Hypothalamus (tissue), 51 donors: Measurements from ENCODE around the gene DYNC1I1.

Experiments used
- DNase-seq, 51 donors: peaks; one replicate each; lab custom pipeline; 2025; lab: John Stamatoyannopoulos, UW

Gene DYNC1I1

GRCh38 chr7:95951997-95952795 lies 179.8 kb downstream of the DYNC1I1 start:
- DNase-seq: no peak

- DNase-seq: no peak
Observed at GRCh38 chr7:95952851-95953250, 180.5 kb downstream of the DYNC1I1 start.

DNA sequence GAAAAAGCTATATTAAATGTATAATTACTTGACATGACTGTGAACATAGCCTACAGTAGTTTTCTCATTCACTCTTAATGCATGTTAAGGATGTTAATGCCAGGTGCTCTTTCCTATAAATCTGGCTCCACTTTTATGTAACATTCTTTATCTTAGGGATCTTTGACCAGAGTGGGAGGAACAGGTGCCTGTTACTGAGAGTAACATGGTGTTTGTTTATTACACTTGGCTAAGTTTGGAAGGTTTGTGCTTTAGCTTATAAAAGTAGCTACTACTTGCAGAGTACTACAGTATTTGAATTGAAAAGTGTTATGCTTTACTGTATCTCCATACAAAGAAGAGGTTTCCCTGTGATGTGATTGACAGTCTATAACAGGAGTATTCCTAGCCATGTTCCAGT lies 183.4 kb downstream of the DYNC1I1 start:
- no peak for DNase-seq

GRCh38 chr7:95957510-95957909 lies 185.2 kb downstream of the DYNC1I1 start:
- no peak for DNase-seq

- DNase-seq: no peak
Observed at GRCh38 chr7:95960706-95961244, 188.4 kb downstream of the DYNC1I1 start.

DNA sequence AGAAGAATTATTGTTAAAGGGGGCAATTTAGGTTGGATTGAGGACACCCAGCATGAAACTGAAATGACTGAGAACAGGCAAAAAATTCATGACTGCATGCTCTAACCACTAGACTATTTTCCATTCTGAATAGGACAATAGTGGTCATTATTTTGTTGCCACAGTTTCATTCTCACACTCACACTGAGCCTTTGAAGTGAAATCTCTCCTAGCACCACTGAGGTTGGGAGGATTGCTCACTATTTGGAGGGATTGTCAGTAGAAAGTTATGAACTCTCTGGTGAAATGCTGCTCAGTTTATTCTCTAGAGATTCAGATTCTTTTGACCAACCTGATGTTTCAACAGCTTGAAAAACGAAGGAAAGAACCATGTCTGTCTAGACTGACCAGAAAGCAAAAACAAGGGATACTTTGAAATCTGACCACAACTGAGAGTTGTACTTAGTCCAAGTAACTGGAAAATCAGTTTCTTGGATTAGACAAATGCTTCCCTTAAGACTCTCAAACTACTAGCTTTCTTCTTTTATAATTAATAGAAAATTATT lies 191.2 kb downstream of the DYNC1I1 start:
- DNase-seq: no peak

DNA sequence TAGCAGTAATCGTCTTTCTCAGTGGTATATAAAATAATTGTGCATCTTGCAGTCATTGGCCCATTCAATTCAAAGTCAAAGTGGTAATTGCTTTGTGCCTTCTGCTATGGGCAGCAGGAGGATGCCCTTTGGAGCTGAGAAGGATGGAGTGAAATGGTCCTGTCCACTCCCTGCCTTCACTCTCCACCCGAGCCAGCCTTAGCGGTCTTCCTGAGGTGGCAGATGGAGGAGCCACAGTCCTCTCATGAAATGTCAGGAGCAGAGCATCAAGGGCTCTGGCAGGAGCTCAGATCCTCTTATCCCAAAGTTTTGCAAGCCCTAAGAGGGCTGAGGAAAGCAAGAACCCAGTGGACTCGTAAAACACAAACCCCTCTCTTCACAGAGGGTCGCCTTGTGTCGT lies 199.4 kb downstream of the DYNC1I1 start:
- DNase-seq: no peak

GRCh38 chr7:95972523-95972922 lies 200.2 kb downstream of the DYNC1I1 start:
- DNase-seq: no peak

DNA sequence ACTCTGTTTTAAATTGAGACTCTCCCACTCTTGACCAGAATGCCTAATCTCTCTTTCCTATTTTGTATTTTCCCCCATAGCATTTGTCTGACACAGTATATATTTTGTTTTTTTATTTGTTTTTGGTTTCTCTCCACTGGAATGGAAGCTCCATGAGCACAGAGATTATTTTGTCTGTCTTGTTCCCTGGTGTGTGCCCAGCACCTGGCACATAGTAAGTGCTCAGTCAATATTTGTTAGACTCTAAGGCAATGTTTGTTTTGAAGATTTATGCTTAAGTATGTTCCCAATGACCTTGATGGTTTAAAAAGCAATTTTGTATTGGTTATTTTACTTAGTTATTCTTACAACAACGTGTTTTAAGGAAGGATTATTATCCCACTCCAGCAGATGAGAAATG lies 201.8 kb downstream of the DYNC1I1 start:
- no peak for DNase-seq

- no peak for DNase-seq
Observed at GRCh38 chr7:95976369-95977060, 204.2 kb downstream of the DYNC1I1 start.

DNA sequence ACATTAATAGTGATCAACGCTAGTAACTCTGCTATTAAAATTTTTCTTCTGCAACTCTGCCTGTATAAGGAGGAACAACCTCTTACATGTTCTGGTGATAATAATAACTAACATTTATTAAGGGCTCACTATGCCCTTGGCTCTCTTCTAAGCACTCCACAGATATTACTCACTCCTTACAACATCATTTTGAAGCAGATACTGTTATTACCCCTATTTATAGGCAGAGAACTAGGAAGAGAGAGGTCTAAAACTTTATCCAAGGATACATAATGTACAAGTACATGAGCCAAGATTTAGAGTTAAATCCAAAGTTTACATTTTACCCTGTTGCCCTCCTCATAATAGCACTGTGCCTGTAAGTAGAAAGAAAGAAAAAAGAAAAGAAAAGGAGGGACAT lies 205.6 kb downstream of the DYNC1I1 start:
- no peak for DNase-seq

GRCh38 chr7:95980167-95980566 lies 207.8 kb downstream of the DYNC1I1 start:
- no peak for DNase-seq

DNA sequence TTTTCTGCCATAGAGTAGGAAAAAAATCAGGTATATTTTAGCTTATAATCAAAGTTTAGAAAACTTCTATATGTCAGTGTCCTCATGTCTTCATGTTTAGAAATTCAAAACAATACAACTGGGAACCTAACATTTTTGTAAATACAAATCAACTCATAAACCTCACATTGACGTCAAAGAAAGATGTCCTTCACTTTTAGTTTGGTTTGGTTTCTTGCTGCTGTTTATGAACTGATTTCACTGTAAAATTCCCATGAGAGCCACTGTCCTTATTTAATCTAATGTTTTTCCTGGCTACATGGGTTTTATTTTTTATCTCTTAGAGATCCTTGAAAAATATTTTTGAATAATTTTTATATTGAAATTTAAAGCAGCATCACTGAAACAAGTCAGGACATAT lies 208.4 kb downstream of the DYNC1I1 start:
- DNase-seq: no peak

DNA sequence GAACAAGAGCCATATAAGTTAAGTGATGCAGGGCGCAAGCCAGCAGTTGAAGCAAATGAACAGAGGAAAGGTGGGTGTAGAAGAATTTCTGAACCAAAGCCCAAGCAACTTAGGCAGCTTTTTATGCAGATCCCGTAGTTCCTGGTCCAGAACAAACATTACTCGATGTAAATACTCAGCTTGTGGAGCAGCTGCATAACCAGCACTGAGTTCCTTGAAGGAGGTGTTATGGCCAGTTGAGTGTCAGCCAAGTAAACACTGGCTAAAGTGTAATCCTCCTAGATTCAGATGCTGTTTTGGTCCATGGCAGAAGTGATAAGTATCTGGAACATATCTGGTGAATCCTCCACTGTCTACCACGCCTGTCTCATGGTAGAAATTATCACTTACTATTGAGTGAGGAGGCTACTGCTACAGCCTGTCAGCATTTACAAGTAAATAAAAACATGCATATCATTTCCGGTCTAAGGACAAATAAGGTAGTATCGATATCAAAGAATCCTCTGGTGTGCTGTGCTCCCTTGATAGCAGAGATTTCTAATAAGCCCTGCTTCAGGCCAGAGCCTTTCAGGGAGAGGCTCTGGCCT lies 213.9 kb downstream of the DYNC1I1 start:
- peak in 1 of 51 donors; percentile 11 for DNase-seq

DNA sequence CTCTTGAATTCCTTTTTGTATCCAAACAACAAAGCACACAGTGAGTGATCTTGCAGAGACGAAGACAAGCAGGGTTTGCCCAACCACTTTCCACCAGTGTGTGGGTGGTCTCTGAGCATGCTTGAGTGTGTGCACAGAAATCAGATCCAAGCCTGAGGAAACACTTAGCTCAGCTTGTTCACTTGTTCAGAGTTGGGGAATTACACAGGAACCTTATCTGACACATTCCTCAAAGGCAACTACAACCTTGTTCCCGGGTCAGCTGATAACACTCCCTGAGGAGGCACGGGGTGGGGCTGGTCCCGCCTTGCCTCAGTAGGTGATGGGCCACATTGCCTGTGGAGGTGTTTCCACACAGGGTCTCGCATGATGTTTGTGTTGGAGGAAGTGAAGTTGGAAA lies 216.9 kb downstream of the DYNC1I1 start:
- peak in 1 of 51 donors; percentile 7 for DNase-seq

DNA sequence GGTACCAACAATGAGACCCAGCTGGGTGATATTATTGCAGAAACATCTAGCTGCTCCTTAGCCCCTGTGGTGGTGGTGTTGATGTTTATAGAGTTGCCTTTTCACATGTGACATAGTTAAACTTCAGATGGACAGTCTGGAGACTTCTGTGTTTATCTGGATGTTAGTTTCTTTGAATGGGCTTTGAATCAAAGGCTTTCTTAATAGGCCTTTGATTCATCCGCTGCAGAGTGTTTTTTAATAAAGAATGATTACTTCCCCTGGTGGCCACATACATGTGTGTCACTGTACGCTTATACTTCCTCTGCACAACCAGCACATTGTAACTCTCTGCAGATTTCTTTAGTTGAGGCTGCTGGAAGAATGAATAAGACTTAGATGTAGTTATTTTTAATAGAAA lies 221.0 kb downstream of the DYNC1I1 start:
- DNase-seq: no peak

DNA sequence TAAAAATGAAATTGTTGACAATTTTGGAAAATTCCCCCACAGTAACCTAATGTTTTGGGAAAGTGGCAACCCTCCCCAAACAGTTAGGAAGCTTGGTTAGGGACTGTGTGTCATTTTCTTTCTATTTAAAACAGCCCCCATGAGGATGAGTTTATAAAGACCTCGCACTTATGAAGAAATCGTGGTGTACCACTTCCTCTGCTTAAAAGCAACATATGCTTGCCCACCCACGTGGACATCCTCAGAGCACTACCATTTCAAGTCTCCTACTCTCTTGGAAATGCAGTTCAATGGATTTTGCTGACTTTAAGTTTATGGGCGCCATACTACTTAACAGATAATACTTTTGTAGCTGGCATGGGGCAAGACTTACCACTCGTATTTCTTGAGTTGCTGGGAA lies 223.8 kb downstream of the DYNC1I1 start:
- DNase-seq: peak in 1 of 51 donors; percentile 11

DNA sequence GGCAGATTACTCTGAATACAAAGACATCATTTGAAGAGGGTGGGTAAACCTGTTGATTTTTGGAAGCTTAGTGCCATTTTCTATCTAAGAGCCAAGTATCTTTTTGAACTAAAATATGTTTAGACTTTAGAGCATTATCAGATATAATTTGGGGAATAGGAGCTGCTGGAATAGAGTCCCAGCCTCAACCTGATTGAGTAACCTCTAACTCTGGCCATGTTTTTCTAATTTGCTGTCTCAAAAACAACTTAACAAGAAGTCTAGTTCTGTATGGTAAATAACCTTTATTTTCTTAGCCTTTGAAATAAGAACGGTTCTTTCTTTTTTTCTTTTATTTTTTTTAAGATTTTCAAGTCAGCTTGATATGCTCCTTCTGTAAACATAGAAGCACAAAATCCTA lies 224.5 kb downstream of the DYNC1I1 start:
- no peak for DNase-seq

DNA sequence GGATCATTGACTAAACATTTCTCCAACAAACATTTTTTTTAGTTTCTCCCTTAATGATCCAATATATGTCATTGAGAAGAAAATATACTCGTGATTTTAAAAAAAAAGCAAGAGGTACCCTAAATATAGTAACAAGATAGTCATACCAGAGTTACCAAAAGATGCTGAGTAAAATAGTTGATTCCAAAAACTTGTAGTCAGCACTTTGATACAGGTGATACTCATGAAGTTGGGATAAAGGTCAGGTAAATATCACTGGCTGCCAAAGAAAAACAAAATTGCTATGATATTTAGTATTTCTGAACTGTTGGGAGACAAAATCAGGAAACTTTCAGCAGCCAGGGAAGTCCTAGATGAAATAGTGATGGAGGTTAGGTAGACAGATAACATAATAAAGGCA lies 225.3 kb downstream of the DYNC1I1 start:
- DNase-seq: no peak

DNA sequence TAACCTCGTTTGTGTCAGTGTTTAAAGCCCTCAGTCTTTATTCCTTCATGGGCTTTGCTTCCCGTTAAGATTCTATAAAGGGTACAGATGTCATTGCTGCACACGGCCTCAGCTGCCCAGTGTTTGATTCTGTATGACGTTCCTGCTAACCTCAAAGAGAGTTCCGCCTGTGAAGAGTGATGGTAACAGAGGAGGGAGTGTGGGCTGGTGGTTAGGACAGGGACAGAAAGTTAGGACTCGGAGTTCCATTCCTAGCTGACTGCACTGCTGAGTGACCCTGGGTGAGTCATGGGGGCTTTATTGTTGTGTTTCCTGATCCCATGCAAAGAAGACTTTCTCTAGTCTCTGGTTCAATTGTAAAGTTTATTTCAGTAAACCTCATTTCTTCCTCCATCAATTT lies 227.1 kb downstream of the DYNC1I1 start:
- DNase-seq: no peak

DNA sequence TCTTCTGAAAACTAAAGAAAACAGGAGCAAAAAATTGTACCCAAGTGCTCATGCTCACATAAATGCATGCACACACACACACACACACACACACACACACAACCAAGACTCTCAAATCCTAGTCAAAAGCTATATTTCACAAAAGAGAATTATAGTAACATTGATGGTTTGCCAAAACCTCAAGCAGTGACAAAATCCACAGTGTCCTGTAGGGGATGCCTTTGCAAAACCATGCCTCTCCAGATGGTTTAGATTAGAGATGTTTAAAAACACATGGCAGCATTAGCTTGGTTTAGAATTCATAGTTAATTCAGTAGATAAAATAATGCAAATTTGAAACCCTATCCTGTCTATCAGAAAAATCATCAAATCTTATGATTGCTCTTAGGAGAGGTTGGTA lies 232.2 kb downstream of the DYNC1I1 start:
- no peak for DNase-seq
